ENCODE results near the gene KRTAP10-9.
"Not testable (repeated sequence)": the region's sequence is repeated elsewhere in the genome, so short reads cannot be mapped to it uniquely, and the experiment has no call there.

Gene KRTAP10-9

GRCh38 chr21:44644878-44645277 lies 18.0 kb downstream of the KRTAP10-9 start:
- DNase-seq: no peak

DNA sequence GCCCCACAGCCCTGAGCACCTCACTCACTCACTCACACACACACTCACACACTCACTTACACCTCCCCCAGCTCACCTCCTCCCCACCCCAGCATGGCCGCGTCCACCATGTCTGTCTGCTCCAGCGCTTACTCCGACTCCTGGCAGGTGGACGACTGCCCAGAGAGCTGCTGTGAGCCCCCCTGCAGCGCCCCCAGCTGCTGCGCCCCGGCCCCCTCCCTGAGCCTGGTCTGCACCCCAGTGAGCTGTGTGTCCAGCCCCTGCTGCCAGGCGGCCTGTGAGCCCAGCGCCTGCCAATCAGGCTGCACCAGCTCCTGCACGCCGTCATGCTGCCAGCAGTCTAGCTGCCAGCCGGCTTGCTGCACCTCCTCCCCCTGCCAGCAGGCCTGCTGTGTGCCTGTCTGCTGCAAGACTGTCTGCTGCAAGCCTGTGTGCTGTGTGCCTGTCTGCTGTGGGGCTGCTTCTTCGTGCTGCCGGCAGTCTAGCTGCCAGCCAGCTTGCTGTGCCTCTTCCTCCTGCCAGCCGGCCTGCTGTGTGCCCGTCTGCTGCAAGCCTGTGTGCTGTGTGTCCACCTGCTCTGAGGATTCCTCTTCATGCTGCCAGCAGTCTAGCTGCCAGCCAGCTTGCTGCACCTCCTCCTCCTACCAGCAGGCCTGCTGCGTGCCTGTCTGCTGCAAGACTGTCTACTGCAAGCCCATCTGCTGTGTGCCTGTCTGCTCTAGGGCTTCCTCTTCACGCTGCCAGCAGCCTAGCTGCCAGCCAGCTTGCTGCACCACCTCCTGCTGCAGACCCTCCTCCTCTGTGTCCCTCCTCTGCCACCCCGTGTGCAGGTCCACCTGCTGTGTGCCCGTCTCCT lies 19.7 kb downstream of the KRTAP10-9 start, which contains the start of gene KRTAP10-11:
KRTAP10-11 (plus strand) TSS at position 49 of the 856 bp plus-strand sequence; CDS start at position 94, 45 bp downstream.
- not testable (repeated sequence) for DNase-seq

- DNase-seq: no peak
Measured at GRCh38 chr21:44647222-44647552, 20.3 kb downstream of the KRTAP10-9 start.

- no peak for DNase-seq
Measured at GRCh38 chr21:44648557-44649311, 21.8 kb downstream of the KRTAP10-9 start.

DNA sequence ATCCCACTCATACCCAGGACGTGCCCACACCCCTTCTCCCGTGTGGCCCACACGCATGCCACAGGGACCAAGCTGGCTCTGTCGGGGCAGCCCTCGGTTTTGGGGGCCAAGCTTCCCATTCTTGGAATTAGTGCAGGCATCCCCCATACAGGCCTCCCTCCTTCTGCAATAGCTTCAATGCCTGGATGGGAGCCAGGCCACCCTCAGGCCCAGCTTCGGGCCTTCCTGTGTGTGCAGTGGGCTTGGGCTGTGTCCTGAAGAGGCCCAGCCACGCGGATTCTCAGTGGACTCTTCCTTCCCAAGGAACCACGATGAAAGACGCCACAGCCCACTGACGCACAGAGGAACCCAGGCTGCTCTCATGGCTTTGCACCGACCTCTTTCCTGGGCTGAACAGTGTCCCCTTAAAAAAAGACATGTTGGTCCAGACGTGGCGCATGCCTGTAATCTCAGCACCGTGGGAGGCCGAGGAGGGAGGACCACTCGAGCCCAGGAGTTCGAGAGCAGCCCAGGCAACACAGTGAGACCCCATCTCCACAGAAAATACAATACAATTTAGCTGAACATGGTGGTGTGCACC lies 22.7 kb downstream of the KRTAP10-9 start:
- DNase-seq: no peak

- no peak for DNase-seq
Measured at GRCh38 chr21:44650265-44650972, 23.5 kb downstream of the KRTAP10-9 start.

- DNase-seq: no peak
Measured at GRCh38 chr21:44650973-44651675, 24.2 kb downstream of the KRTAP10-9 start.

GRCh38 chr21:44653123-44653522 lies 26.2 kb downstream of the KRTAP10-9 start:
- no peak for DNase-seq

DNA sequence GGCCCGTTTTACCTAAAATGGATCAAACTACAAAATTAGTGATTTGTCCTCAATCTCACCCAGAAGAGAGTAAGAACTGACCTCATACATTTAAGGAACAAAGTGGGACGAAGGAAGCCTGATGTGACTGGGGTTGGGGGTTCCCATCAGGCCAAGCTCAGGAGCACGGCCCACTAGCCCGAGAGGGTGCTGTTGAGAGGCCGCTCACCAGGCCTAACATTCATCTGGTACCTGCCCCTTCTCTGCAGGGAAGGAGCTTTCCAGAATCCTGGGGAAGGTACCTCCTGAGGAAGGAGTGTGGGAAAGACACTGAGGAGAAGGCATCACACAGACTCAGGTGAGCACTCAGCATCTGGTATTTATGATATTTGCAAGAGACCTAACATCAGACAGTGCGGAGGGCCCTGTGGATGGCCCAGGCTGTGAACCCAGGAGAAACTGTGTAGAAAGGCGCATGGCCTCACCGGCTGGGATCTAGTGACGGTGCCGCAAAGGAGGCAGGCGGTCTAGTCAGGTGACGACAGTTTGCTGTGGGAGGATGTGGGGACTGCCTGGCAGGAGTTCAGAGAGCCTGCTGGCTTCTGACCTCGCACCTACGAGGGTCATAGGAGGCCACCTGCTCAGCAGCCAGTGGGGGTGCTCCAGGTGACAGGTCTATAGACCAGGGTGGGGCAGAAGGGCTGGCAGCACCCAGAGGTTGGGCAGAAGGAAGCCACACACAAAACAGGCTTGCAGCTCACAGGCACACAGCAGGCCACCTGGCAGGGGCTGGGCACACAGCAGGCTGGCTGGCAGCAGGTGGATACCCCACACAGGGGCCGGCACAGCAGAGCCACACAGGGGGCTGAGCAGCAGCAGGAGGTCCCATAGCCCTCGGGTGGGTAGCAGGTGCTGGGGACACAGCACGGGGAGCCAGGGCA lies 27.0 kb downstream of the KRTAP10-9 start:
- no peak for DNase-seq

GRCh38 chr21:44654576-44655175 lies 27.8 kb downstream of the KRTAP10-9 start, which contains the start of gene KRTAP12-4:
Gene KRTAP12-4, minus strand, starts transcription at chr21:44654659. Its CDS starts 45 bp downstream, at chr21:44654614.
- no peak for DNase-seq

DNA sequence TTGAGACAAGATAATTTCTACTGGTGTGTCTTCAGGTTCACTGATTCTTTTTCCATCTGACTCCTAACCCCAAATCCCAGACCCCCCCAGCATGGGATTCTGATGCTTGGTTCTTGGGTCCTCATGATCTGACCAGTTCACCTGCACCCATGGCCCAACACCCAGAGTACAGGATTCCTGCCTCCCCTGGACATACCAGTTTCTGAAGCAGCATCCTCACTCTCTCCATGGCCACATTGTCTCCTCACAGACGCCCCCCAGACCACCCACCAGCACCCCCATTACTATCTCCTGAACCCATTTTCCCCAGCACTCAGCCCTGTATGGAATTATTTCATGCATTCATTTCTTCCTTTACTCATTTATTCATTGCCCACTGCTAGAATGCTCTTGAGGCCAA lies 30.0 kb downstream of the KRTAP10-9 start:
- DNase-seq: no peak

DNA sequence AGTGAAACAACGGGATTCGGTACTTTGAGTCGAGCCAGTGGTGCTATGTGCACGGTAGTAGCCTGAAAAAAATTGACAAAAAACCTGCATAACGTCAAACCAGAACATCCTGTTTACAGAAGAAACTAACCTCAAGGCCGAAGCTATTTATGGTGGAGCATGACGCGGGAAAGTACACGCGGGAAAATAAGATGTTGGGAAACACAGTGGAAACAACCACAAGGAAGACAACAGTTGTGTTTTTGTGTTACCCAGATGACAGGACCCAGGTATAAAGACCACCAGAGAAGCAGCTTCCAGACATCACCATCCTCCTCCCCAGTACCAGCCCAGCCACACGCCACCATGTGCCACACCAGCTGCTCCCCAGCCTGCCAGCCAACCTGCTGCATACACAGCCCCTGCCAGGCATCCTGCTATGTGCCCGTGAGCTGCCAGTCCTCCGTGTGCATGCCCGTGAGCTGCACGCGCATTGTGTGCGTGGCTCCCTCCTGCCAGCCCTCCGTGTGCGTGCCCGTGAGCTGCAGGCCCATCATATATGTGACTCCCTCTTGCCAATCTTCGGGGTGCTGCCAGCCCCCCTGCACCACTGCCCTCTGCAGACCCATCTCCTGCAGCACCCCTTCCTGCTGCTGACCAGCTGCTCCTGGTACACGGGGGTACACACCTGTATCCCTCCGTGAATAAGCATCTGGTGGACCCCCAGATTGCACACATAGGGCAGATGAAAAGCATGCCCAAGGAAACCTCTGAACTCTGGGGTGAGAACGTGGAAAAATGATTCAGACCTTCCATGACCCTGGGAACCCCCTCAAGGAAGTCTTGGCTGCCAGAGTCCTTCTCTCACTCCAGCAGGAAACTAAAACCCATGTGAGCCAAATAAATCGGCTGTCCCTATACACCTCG lies 31.0 kb downstream of the KRTAP10-9 start, which contains the start of gene KRTAP12-3:
KRTAP12-3 (plus strand) TSS at position 298 of the 906 bp plus-strand sequence; CDS start at position 346, 48 bp downstream.
- DNase-seq: no peak

- no peak for DNase-seq
Measured at GRCh38 chr21:44658541-44658910, 31.6 kb downstream of the KRTAP10-9 start.

DNA sequence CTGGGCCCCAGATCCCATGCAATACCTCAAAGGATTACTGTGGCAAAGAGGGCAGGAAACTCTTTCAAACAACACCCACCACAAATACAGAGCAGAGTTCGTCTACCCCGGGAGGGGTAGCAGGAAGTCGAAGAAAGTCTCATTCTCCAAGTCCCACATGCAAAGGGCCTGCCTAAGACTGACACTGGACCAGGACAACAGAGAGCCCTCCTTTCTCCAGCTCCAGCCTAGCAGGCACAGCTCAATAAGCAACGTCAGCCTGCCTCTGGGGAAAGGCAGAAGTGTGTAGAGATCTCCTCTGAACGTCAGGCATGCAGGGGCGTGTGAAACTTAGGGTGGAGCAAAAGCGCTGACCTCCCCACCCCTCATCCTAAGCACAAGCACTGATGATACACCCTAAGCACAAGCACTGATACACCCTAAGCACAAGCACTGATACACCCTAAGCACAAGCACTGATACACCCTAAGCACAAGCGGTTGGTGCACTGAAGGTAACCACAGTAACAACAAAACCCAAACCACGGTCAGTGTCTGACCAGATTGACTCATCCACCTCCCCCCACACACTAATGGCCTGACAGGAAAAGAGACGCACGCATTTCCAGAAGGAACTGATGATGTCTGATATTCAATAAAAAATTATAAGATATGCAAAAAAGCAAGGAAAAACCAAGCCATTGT lies 32.2 kb downstream of the KRTAP10-9 start:
- no peak for DNase-seq

GRCh38 chr21:44661567-44661966 lies 34.7 kb downstream of the KRTAP10-9 start:
- DNase-seq: not testable (repeated sequence)

DNA sequence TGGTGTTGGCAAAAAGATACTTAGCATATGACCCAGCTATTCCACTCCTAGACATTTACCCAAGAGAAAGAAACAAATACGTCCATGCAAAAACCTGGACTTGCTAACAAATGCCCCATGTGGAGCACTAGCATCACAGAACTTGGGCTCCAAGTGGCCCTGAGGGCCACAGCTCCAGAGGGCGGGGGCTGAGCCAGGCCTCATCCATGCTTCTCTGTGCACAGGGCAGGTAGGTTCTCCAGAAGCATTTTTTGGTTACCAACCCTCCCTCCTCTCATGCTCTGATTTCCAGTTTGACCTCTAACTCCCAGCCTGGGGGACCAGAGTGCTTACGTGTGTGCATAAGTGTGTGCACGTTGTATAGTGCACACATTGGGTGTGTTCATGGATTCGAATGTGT lies 37.8 kb downstream of the KRTAP10-9 start:
- DNase-seq: no peak

DNA sequence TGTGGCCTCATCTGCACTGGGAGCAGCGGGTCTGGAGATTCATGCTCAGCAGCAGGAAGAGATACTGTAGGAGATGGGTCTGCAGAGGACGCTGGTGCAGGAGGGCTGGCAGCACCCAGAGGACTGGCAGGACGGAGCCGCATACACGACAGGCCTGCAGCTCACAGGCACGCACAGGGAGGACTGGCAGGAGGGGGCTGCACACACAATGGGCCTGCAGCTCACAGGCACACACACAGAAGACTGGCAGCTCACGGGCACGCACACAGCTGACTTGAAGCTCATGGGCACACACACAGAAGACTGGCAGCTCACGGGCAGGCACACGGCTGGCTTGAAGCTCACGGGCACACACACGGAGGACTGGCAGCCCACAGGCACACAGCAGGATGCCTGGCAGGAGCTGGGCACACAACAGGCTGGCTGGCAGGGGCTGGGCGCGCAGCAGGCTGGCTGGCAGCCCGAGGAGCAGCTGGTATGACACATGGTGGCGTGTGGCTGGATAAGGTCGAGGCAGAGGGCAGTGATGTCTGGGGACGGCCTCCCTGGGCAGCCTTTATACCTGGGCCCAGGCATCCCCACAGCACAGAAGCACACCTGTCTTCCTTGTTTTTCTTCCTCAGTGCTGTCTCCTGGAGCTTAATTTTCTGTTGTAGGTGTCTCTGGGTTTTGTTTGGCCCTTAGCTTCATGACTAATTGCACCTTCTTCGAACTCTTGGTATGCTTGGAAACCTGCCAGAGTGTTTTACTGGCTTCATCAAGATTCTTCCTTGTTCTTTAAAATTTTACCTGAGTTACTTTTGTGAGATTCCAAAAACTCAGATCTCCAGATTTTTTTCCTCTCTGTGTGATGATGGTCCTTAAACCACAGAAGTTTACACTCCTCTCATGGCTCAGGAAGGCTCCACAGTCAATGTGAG lies 39.8 kb downstream of the KRTAP10-9 start, which contains the start of gene KRTAP12-2:
KRTAP12-2 (minus strand) TSS at position 527 of the 920 bp plus-strand sequence; CDS start at position 486, 41 bp downstream.
- no peak for DNase-seq

DNA sequence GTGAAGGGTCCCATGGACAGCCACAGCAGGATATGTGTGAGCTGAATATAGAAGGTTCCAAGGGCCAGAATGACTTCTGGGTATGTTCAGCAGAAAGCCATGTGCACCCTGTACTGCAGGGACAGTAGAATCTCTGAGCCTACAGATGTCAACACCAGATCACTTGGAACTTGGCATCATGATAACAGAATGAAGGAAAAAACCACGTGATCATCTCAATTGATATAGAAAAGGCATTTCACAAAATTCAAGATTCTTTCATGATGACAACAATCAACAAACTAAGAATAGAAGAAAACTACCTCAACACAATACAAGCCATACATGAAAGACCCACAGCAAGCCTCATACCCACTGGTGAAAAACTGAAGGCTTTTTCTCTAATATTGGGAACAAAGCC lies 40.7 kb downstream of the KRTAP10-9 start:
- no peak for DNase-seq
